DOHH2 (cell line): ENCODE measurements around the gene BCO2.

Source experiments
- H3F3A ChIP-seq: fragments of 200-600 bp; sonication (generic), shearing (Covaris generic); 2 replicates; pipeline ENCODE4 v1.6.0; 2016; ENCODE audit warnings: antibody characterized with exemption, mild to moderate bottlenecking; ENCODE audit not compliant: control insufficient read depth, insufficient read depth
- H3K27ac ChIP-seq: fragments of 200-600 bp; sonication (generic); 2 replicates; pipeline ENCODE4 v1.5.1; 2014; ENCODE audit warnings: low read depth, mild to moderate bottlenecking, low read length, moderate library complexity
- H3K27me3 ChIP-seq: fragments of 200-600 bp; sonication (generic); 2 replicates; pipeline ENCODE4 v1.6.1; 2014; ENCODE audit warnings: mild to moderate bottlenecking, low read length, mixed read lengths; ENCODE audit not compliant: control insufficient read depth
- H3K36me3 ChIP-seq: fragments of 200-600 bp; sonication (generic); 2 replicates; pipeline ENCODE4 v1.6.1; 2014; ENCODE audit warnings: mild to moderate bottlenecking, low read length, moderate library complexity, mixed read lengths; ENCODE audit not compliant: control insufficient read depth
- H3K4me1 ChIP-seq: fragments of 200-600 bp; sonication (generic); 2 replicates; pipeline ENCODE4 v1.6.1; 2014; ENCODE audit warnings: mild to moderate bottlenecking, low read length, mixed read lengths; ENCODE audit not compliant: control insufficient read depth
- H3K4me2 ChIP-seq: fragments of 200-600 bp; sonication (generic); 2 replicates; pipeline ENCODE4 v1.6.0; 2014; ENCODE audit warnings: mild to moderate bottlenecking, low read length, moderate library complexity
- H3K4me3 ChIP-seq: fragments of 200-600 bp; sonication (generic); 2 replicates; pipeline ENCODE4 v1.5.1; 2014; ENCODE audit warnings: mild to moderate bottlenecking, low read length, mixed read lengths
- H3K79me2 ChIP-seq: fragments of 200-600 bp; sonication (generic); 2 replicates; pipeline ENCODE4 v1.6.1; 2014; ENCODE audit warnings: mild to moderate bottlenecking, low read length, mixed read lengths; ENCODE audit not compliant: control insufficient read depth
- H3K9me2 ChIP-seq: fragments of 200-600 bp; sonication (generic); replicated peaks from 2 replicates; pipeline ENCODE4 v1.6.1; 2014; ENCODE audit warnings: mild to moderate bottlenecking, low read length, mixed read lengths; ENCODE audit not compliant: control insufficient read depth
- H3K9me3 ChIP-seq: fragments of 200-600 bp; sonication (generic); 2 replicates; pipeline ENCODE4 v1.6.1; 2014; ENCODE audit warnings: antibody characterized with exemption, low read length, mixed read lengths; ENCODE audit not compliant: control insufficient read depth, insufficient read depth
- H4K20me1 ChIP-seq: fragments of 200-600 bp; sonication (generic); 2 replicates; pipeline ENCODE4 v1.6.0; 2014; ENCODE audit warnings: low read depth, mild to moderate bottlenecking, antibody characterized with exemption, low read length, moderate library complexity; ENCODE audit not compliant: control insufficient read depth, insufficient read depth
- CTCF ChIP-seq: fragments of 200-600 bp; sonication (generic); IDR thresholded peaks from one replicate; pipeline ENCODE4 v1.5.1; 2014; ENCODE audit warnings: antibody characterized with exemption, mild to moderate bottlenecking, low read depth, low read length; ENCODE audit not compliant: poor library complexity, severe bottlenecking
- EZH2phosphoT487 ChIP-seq: fragments of 200-600 bp; sonication (generic); IDR thresholded peaks from 2 replicates; pipeline ENCODE4 v1.6.1; 2017; ENCODE audit warnings: borderline replicate concordance, mild to moderate bottlenecking, antibody characterized with exemption, low read length, moderate library complexity, mixed read lengths

BCO2 gene

GRCh38 chr11:112167145-112167544 lies 8.2 kb upstream of the BCO2 start, which contains the start of gene TEX12:
TEX12 (plus strand) TSS chr11:112167372; CDS start chr11:112169269, 1,897 bp downstream.
- no peaks in the 10 kb centered on the region for H3K9me3 ChIP-seq
- H3K4me2 ChIP-seq = no peak within 1 kb of the TSS
- H3K79me2 ChIP-seq = no peaks in the 10 kb centered on the region
- no peak for TF ChIP-seq EZH2phosphoT487
- TF ChIP-seq CTCF = no peak
- no peak within 1 kb of the TSS for H3K4me3 ChIP-seq
- 0 out of 2 replicates have a peak, but pooled peaks cover 2% of the 10 kb centered on the region for H3K4me1 ChIP-seq
- no peaks in the 10 kb centered on the region for H3K36me3 ChIP-seq
- no peaks in the 10 kb centered on the region for H4K20me1 ChIP-seq
- no peaks in the 10 kb centered on the region for H3F3A ChIP-seq
- peaks cover 3% of the 10 kb centered on the region; the same call in 1 of the 2 replicates for H3K27me3 ChIP-seq
- no peak within 1 kb of the TSS for H3K27ac ChIP-seq
- no peaks in the 10 kb centered on the region for H3K9me2 ChIP-seq

GRCh38 chr11:112172362-112172994 lies 2.8 kb upstream of the BCO2 start:
- Histone ChIP-seq H3K79me2 (no peaks in the 10 kb centered on the region), H3K9me2 (no peaks in the 10 kb centered on the region), H4K20me1 (no peaks in the 10 kb centered on the region), H3K4me2 (no peak overlapping the region), H3K9me3 (no peaks in the 10 kb centered on the region), H3K4me3 (no peak overlapping the region), H3F3A (no peaks in the 10 kb centered on the region), H3K36me3 (no peaks in the 10 kb centered on the region), H3K4me1 (peaks cover 4% of the 10 kb centered on the region), H3K27ac (no peak overlapping the region), H3K27me3 (peaks cover 6% of the 10 kb centered on the region)
- TF ChIP-seq CTCF = no peak
- TF ChIP-seq EZH2phosphoT487 = no peak

- no peak overlapping the region for H3K27ac ChIP-seq
- TF ChIP-seq CTCF = no peak
- TF ChIP-seq EZH2phosphoT487 = no peak
- no peak overlapping the region for H3K4me3 ChIP-seq
- no peaks in the 10 kb centered on the region for H4K20me1 ChIP-seq
- no peaks in the 10 kb centered on the region for H3K9me3 ChIP-seq
- H3K4me1 ChIP-seq = peaks cover 4% of the 10 kb centered on the region
- no peaks in the 10 kb centered on the region for H3K36me3 ChIP-seq
- H3K4me2 ChIP-seq = no peak overlapping the region
- peaks cover 6% of the 10 kb centered on the region for H3K27me3 ChIP-seq
- H3K79me2 ChIP-seq = no peaks in the 10 kb centered on the region
- no peaks in the 10 kb centered on the region for H3K9me2 ChIP-seq
- no peaks in the 10 kb centered on the region for H3F3A ChIP-seq
Measured at GRCh38 chr11:112173152-112173551, 2.2 kb upstream of the BCO2 start.
